Measurements from ENCODE around the gene GFI1B.

Gene GFI1B

GRCh38 chr9:133004091-133004998 is 25.9 kb downstream of the GFI1B start:
- no peak for TF ChIP-seq POLR2A (IDR thresholded peaks at IDR 0.05; ENCODE audit: low read depth, low read length)
- DNase-seq (ENCODE audit: insufficient read length, low spot score) (no peak), FAIRE-seq (no peak)

- DNase-seq (ENCODE audit: insufficient read length, low spot score) (no peak), FAIRE-seq (no peak)
- no peak for TF ChIP-seq POLR2A (IDR thresholded peaks at IDR 0.05; ENCODE audit: low read depth, low read length)
These were observed 26.7 kb downstream of the GFI1B start for GRCh38 chr9:133004999-133005760.

GRCh38 chr9:133005957-133006356 is 27.5 kb downstream of the GFI1B start:
- FAIRE-seq (no peak), DNase-seq (ENCODE audit: insufficient read length, low spot score) (no peak)
- no peak for TF ChIP-seq POLR2A (IDR thresholded peaks at IDR 0.05; ENCODE audit: low read depth, low read length)

- DNase-seq (ENCODE audit: insufficient read length, low spot score) (no peak), FAIRE-seq (no peak)
- TF ChIP-seq POLR2A (IDR thresholded peaks at IDR 0.05; ENCODE audit: low read depth, low read length) = no peak
These were observed 28.3 kb downstream of the GFI1B start for GRCh38 chr9:133006731-133007352.

- DNase-seq (ENCODE audit: insufficient read length, low spot score) (no peak), FAIRE-seq (no peak)
- no peak for TF ChIP-seq POLR2A (IDR thresholded peaks at IDR 0.05; ENCODE audit: low read depth, low read length)
These were observed 29.9 kb downstream of the GFI1B start for GRCh38 chr9:133008406-133008805.

DNA sequence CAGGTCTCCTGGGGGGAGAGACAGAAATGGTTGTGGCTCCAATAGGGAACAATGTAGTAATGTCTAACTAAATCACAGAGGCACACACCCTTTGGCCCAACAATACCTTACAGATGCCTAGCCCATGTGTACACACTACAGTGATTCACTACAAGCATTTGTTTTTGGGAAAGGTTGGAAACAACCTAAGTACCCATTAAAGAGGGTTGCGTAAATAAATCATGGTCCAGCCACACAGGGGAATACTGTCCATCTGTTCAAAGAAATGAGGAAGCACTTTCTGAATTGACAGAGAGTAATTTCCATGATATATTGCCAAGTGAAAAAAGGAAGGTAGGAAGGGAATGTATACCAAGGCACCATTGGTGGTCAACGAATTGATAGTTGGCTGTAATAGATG is 30.3 kb downstream of the GFI1B start:
- TF ChIP-seq POLR2A (IDR thresholded peaks at IDR 0.05; ENCODE audit: low read depth, low read length) = no peak
- no peak for DNase-seq (ENCODE audit: insufficient read length, low spot score)
- no peak for FAIRE-seq

DNA sequence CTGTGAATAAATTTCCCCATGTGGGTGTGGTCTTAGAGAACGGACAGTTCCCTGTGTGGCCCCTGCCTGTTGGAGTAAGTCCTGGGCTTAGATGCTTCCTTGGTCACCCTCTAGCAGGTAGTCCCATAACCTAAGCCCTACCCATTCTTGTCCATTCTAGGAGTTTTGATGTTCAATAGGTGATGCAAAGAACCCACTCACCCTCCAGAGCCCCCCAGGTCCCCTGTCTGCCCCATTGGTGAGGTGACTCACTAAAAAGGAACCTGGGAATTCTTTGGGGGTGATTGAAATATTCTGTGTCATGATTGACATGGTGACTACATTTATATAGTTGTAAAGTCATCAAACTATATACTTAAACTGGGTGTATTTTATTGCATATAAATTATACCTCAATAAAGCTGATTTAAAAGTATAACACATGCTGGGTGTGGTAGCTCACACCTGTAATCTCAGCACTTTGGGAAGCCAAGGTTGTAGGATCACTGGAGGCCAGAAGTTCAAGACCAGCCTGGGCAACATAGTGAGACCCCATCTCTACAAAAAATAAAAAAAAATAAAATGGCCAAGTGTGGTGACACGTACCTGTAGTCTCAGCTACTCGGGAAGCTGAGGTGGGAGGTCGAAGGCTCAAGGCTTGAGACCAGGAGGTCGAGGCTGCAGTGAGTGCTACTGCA is 31.6 kb downstream of the GFI1B start:
- FAIRE-seq (no peak), DNase-seq (ENCODE audit: insufficient read length, low spot score) (no peak)
- no peak for TF ChIP-seq POLR2A (IDR thresholded peaks at IDR 0.05; ENCODE audit: low read depth, low read length)

GRCh38 chr9:133014696-133015095 is 36.2 kb downstream of the GFI1B start:
- no peak for TF ChIP-seq POLR2A (IDR thresholded peaks at IDR 0.05; ENCODE audit: low read depth, low read length)
- DNase-seq (ENCODE audit: insufficient read length, low spot score) (no peak), FAIRE-seq (no peak)

GRCh38 chr9:133023117-133023890 is 44.8 kb downstream of the GFI1B start:
- FAIRE-seq = no peak
- no peak for DNase-seq (ENCODE audit: insufficient read length, low spot score)
- no peak for TF ChIP-seq POLR2A (IDR thresholded peaks at IDR 0.05; ENCODE audit: low read depth, low read length)

- no peak for FAIRE-seq
- no peak for TF ChIP-seq POLR2A (IDR thresholded peaks at IDR 0.05; ENCODE audit: low read depth, low read length)
- no peak for DNase-seq (ENCODE audit: insufficient read length, low spot score)
These were observed 47.9 kb downstream of the GFI1B start for GRCh38 chr9:133026426-133026825.

DNA sequence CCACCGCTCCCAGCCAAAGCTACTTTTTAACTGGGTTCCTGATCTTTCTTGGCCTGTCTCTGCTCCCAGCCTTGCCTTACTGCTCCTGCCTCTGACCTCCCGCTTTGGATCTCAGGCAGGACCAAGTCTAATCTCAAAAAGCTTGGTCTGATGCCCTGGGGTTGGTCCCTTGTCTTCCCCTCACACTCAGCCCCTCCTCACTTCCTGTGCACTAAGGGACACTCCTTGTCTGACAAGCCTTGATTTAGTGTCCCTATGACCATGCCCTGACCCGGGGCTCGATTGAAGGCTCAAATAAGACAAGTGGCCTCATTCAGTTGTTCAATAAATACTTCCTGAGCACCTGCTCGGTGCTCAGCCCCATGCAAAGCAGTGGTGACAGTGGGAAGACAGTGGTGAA is 48.6 kb downstream of the GFI1B start:
- TF ChIP-seq POLR2A (IDR thresholded peaks at IDR 0.05; ENCODE audit: low read depth, low read length) = no peak
- no peak for FAIRE-seq
- no peak for DNase-seq (ENCODE audit: insufficient read length, low spot score)

GRCh38 chr9:133028221-133028620 is 49.7 kb downstream of the GFI1B start:
- no peak for DNase-seq (ENCODE audit: insufficient read length, low spot score)
- FAIRE-seq = no peak
- no peak for TF ChIP-seq POLR2A (IDR thresholded peaks at IDR 0.05; ENCODE audit: low read depth, low read length)

- DNase-seq (ENCODE audit: insufficient read length, low spot score) = no peak
- TF ChIP-seq POLR2A (IDR thresholded peaks at IDR 0.05; ENCODE audit: low read depth, low read length) = no peak
- FAIRE-seq = no peak
These were observed 51.5 kb downstream of the GFI1B start for GRCh38 chr9:133029994-133030316.
